GM13976 (cell line): ENCODE results near the gene SRSF8.
"Not testable (repeated sequence)": the region's sequence is repeated elsewhere in the genome, so short reads cannot be mapped to it uniquely, and the experiment has no call there.

Source experiments
- DNase-seq: peaks from one replicate; pipeline ENCODE4 v3.0.0; 2012; ENCODE audit warnings: low spot score
- CTCF ChIP-seq: IDR thresholded peaks from 2 replicates; pipeline ENCODE4 v1.5.1; 2012; ENCODE audit warnings: borderline replicate concordance, mild to moderate bottlenecking; ENCODE audit not compliant: insufficient read depth; ENCODE audit errors: extremely low read depth, missing control alignments, control extremely low read depth
- in situ Hi-C: fragments of 300-500 bp; cut with MboI; formaldehyde crosslinking; loops from one replicate; pipeline ENCODE4 v1.12.0; 2022; ENCODE audit warnings: low sequenced_read_pairs, mixed read lengths, inconsistent platforms; ENCODE audit not compliant: unreplicated experiment

The SRSF8 gene

GRCh38 chr11:95108671-95109551, 42.2 kb downstream of the SRSF8 start:
- in situ Hi-C loops, result no loop called here
- DNase-seq, result no peak
- TF ChIP-seq CTCF, result no peak

- DNase-seq, in situ Hi-C loops: not testable (repeated sequence)
Measured at GRCh38 chr11:95111471-95111870, 44.8 kb downstream of the SRSF8 start.

GRCh38 chr11:95111923-95112540, 45.3 kb downstream of the SRSF8 start:
- DNase-seq, result no peak
- no peak for TF ChIP-seq CTCF
- in situ Hi-C loops, result no loop called here

- in situ Hi-C loops, result no loop called here
Measured at GRCh38 chr11:95115597-95115996, 48.9 kb downstream of the SRSF8 start.

GRCh38 chr11:95119361-95120060, 52.8 kb downstream of the SRSF8 start:
- in situ Hi-C loops, result no loop called here
- no peak for DNase-seq
- TF ChIP-seq CTCF, result no peak

More at GRCh38 chr11:95115597-95115996, 48.9 kb downstream of the SRSF8 start:
- DNase-seq, result no peak
- no peak for TF ChIP-seq CTCF
